H1 (cell line): Measurements from ENCODE around the gene ZDHHC8. TPM values are rescaled to one million over a fixed set of nuclear protein-coding genes. Genes with fewer than 3 reads are reported as not detected.

ENCODE experiments used
- CTCF ChIA-PET: fragments of 300-600 bp; sonication (Branson Sonifier 250); formaldehyde crosslinking; loops from one replicate; lab custom pipeline; 2021; ENCODE audit not compliant: partially characterized antibody; lab: Charles Lee
- POLR2A ChIA-PET: fragments of 300-600 bp; sonication (Branson Sonifier 250); formaldehyde crosslinking; loops from one replicate; lab custom pipeline; 2021; ENCODE audit warnings: inconsistent platforms; ENCODE audit not compliant: partially characterized antibody; lab: Charles Lee
- DNase-seq, 2 experiments: peaks; one replicate each; pipeline versions ENCODE4 v3.0.0 to v3.0.0-alpha.2; 2010 to 2022; ENCODE audit warnings: low spot score in 2 of 2, low read depth in 1 of 2, mixed read lengths in 1 of 2
- FAIRE-seq: peaks from 2 replicates; lab custom pipeline; 2011; peaks lifted over from hg19 to GRCh38; lab: Jason Lieb, UNC
- H2AFZ ChIP-seq: 2 replicates; pipeline ENCODE4 v1.8.1; 2012; ENCODE audit warnings: low read length, inconsistent platforms
- H2AK5ac ChIP-seq: 2 replicates; pipeline ENCODE4 v1.6.1; 2013; ENCODE audit warnings: low read depth, low read length
- H2BK120ac ChIP-seq: replicated peaks from 2 replicates; pipeline ENCODE3; 2013; ENCODE audit warnings: low read depth, low read length, inconsistent platforms
- H2BK12ac ChIP-seq: 2 replicates; pipeline ENCODE4 v1.6.1; 2013; ENCODE audit warnings: low read depth, low read length
- H2BK15ac ChIP-seq: 2 replicates; pipeline ENCODE4 v1.6.1; 2013; ENCODE audit warnings: low read length
- H2BK20ac ChIP-seq: 2 replicates; pipeline ENCODE4 v1.6.1; 2013; ENCODE audit warnings: low read length
- H2BK5ac ChIP-seq: 2 replicates; pipeline ENCODE4 v1.6.1; 2013; ENCODE audit warnings: low read depth, low read length
- H3K14ac ChIP-seq: 2 replicates; pipeline ENCODE4 v1.6.1; 2013; ENCODE audit warnings: inconsistent platforms; ENCODE audit not compliant: insufficient read length
- H3K18ac ChIP-seq: 2 replicates; pipeline ENCODE4 v1.6.1; 2013; ENCODE audit warnings: low read length; ENCODE audit errors: extremely low read depth
- H3K23ac ChIP-seq: 2 replicates; pipeline ENCODE4 v1.6.1; 2013; ENCODE audit warnings: inconsistent platforms; ENCODE audit not compliant: insufficient read length
- H3K23me2 ChIP-seq: 2 replicates; pipeline ENCODE4 v1.6.1; 2013; ENCODE audit warnings: low read depth, low read length
- H3K27ac ChIP-seq: 2 replicates; pipeline ENCODE4 v1.6.1; 2011; ENCODE audit warnings: low read depth, low read length, inconsistent platforms
- H3K27me3 ChIP-seq, 4 experiments: replicated peaks in 1 of 4; 1 replicate in 1 of 4; 2 replicates in 3 of 4; pipeline versions ENCODE4 v1.6.1 to v1.8.1; 2011 to 2013; ENCODE audit warnings: low read length in 3 of 4, mild to moderate bottlenecking in 3 of 4, inconsistent platforms in 2 of 4, mixed read lengths in 2 of 4, moderate library complexity in 1 of 4; ENCODE audit not compliant: control insufficient read depth in 3 of 4, insufficient read depth in 3 of 4; ENCODE audit errors: extremely low read depth in 1 of 4
- H3K36me3 ChIP-seq, 4 experiments: 2 replicates each; pipeline versions ENCODE4 v1.6.1 to v1.8.1; 2011 to 2013; ENCODE audit warnings: mild to moderate bottlenecking in 4 of 4, low read length in 3 of 4, moderate library complexity in 2 of 4, control low read depth in 1 of 4, inconsistent platforms in 1 of 4; ENCODE audit not compliant: insufficient read depth in 4 of 4, control insufficient read depth in 2 of 4
- H3K4ac ChIP-seq: replicated peaks from 2 replicates; pipeline ENCODE3; 2013; ENCODE audit warnings: low read length, low read depth, mixed read lengths, inconsistent platforms; ENCODE audit not compliant: insufficient read length
- H3K4me1 ChIP-seq, 4 experiments: replicated peaks in 1 of 4; 1 replicate in 1 of 4; 2 replicates in 3 of 4; pipeline versions ENCODE4 v1.6.1 to v1.8.1; 2011 to 2013; ENCODE audit warnings: low read length in 3 of 4, inconsistent platforms in 2 of 4, mixed read lengths in 1 of 4; ENCODE audit not compliant: insufficient read depth in 4 of 4, control insufficient read depth in 3 of 4
- H3K4me2 ChIP-seq, 2 experiments: 2 replicates each; pipeline versions ENCODE4 v1.6.1 to v1.8.1; 2011 to 2013; ENCODE audit warnings: low read depth in 2 of 2, low read length in 2 of 2, control low read depth in 1 of 2, inconsistent platforms in 1 of 2, mild to moderate bottlenecking in 1 of 2; ENCODE audit not compliant: insufficient read depth in 1 of 2
- H3K4me3 ChIP-seq, 4 experiments: fragments of 200-600, 300-600 bp in 1 of 4; sonication (generic), shearing (Covaris generic), sonication (Bioruptor Twin) in 1 of 4; 2 replicates each; pipeline versions ENCODE4 v1.5.1 to v1.8.1; 2011 to 2016; ENCODE audit warnings: low read length in 4 of 4, low read depth in 3 of 4, control low read depth in 2 of 4, inconsistent platforms in 2 of 4, mild to moderate bottlenecking in 2 of 4, mixed read lengths in 1 of 4, moderate library complexity in 1 of 4; ENCODE audit not compliant: insufficient read depth in 2 of 4; ENCODE audit errors: extremely low read depth in 1 of 4
- H3K56ac ChIP-seq: replicated peaks from 2 replicates; pipeline ENCODE3; 2013; ENCODE audit warnings: low read depth, mild to moderate bottlenecking, mixed read lengths, low read length, inconsistent platforms; ENCODE audit not compliant: insufficient read length
- H3K79me1 ChIP-seq: 2 replicates; pipeline ENCODE4 v1.6.1; 2013; ENCODE audit warnings: low read depth, low read length, control low read depth
- H3K79me2 ChIP-seq, 2 experiments: 2 replicates each; pipeline versions ENCODE4 v1.6.1 to v1.8.1; 2012 to 2013; ENCODE audit warnings: low read length in 2 of 2, mild to moderate bottlenecking in 2 of 2, inconsistent platforms in 1 of 2; ENCODE audit not compliant: insufficient read depth in 2 of 2, control insufficient read depth in 1 of 2
- H3K9ac ChIP-seq, 4 experiments: replicated peaks in 1 of 4; 1 replicate in 1 of 4; 2 replicates in 3 of 4; pipeline versions ENCODE4 v1.6.1 to v1.8.1; 2011 to 2013; ENCODE audit warnings: low read depth in 3 of 4, low read length in 3 of 4, control low read depth in 2 of 4, mild to moderate bottlenecking in 2 of 4, moderate library complexity in 2 of 4, inconsistent platforms in 1 of 4; ENCODE audit errors: extremely low read depth in 1 of 4
- H3K9me3 ChIP-seq, 2 experiments: 2 replicates each; pipeline versions ENCODE4 v1.6.1 to v1.8.1; 2012 to 2013; ENCODE audit warnings: mild to moderate bottlenecking in 2 of 2, moderate library complexity in 2 of 2, control low read depth in 1 of 2, inconsistent platforms in 1 of 2, low read depth in 1 of 2, low read length in 1 of 2, mixed read lengths in 1 of 2; ENCODE audit not compliant: insufficient read depth in 2 of 2
- H4K20me1 ChIP-seq, 2 experiments: replicated peaks in 1 of 2; 2 replicates each; pipeline versions ENCODE3 to v1.8.1; 2011 to 2013; ENCODE audit warnings: inconsistent platforms in 2 of 2, low read length in 2 of 2, mild to moderate bottlenecking in 1 of 2; ENCODE audit not compliant: insufficient read depth in 2 of 2, control insufficient read depth in 1 of 2
- H4K5ac ChIP-seq: 2 replicates; pipeline ENCODE4 v1.6.1; 2013; ENCODE audit warnings: low read length, low read depth, mixed read lengths, inconsistent platforms; ENCODE audit not compliant: insufficient read length
- H4K8ac ChIP-seq: 2 replicates; pipeline ENCODE4 v1.8.0; 2013; ENCODE audit warnings: mild to moderate bottlenecking, moderate library complexity, low read length, inconsistent platforms; ENCODE audit not compliant: insufficient read depth; ENCODE audit errors: extremely low read depth
- H4K91ac ChIP-seq: replicated peaks from 2 replicates; pipeline ENCODE3; 2013; ENCODE audit warnings: low read length, mixed read lengths, inconsistent platforms; ENCODE audit not compliant: insufficient read length
- JUND ChIP-seq: IDR thresholded peaks from 2 replicates; pipeline ENCODE4 v1.6.1; 2011; ENCODE audit warnings: mild to moderate bottlenecking, improper control_type of control experiment, low read length
- WGBS, 2 experiments: shearing (Covaris generic) in 1 of 2; methylation state at CpG; one replicate each; pipeline versions ENCODE4 v1.1.6 to v1.1.7; 2013 to 2015; ENCODE audit warnings: low lambda C conversion rate in 2 of 2, mixed read lengths in 2 of 2, inconsistent platforms in 1 of 2, low coverage in 1 of 2, missing lambda C conversion rate in 1 of 2; ENCODE audit not compliant: insufficient replicate concordance in 2 of 2, insufficient coverage in 1 of 2, insufficient read length in 1 of 2; ENCODE audit errors: extremely low coverage in 1 of 2, missing lambda C conversion rate in 1 of 2; 5-methylcytosine and 5-hydroxymethylcytosine counted together
- polyA plus RNA-seq, 7 experiments: library from polyadenylated mRNA; depleted of rRNA in 3 of 7; stranded (reverse) in 5 of 7; unstranded in 2 of 7; fragments of >200 nt in 5 of 7; fragments of 200-250 nt in 2 of 7; gene quantifications; 1 replicate in 5 of 7; 2 replicates in 1 of 7; 4 replicates in 1 of 7; pipeline versions ENCODE4 v1.2.1 to v1.2.3, GENCODE V29; 2011 to 2013; ENCODE audit warnings: missing spikeins in 2 of 7, mixed read lengths in 2 of 7
- total RNA-seq: library from RNA; stranded (reverse); fragmentation: NEBNext Ultra II Directional; extraction: Animal tissue kit (Norgen Biotek cat#: 25700); gene quantifications from 2 replicates; pipeline ENCODE4 v1.2.1, GENCODE V29; 2021
- TF ChIP-seq, protein P1 (sequence below): IDR thresholded peaks from 2 replicates; pipeline ENCODE4 v1.6.1; 2012; ENCODE audit warnings: inconsistent platforms

The ZDHHC8 gene
- total and polyA plus RNA-seq, 2 of the 8 experiments (the other 6 are each of a cell fraction or from before 2014, with no cell fraction given): 18.6 to 65.6 TPM

DNA sequence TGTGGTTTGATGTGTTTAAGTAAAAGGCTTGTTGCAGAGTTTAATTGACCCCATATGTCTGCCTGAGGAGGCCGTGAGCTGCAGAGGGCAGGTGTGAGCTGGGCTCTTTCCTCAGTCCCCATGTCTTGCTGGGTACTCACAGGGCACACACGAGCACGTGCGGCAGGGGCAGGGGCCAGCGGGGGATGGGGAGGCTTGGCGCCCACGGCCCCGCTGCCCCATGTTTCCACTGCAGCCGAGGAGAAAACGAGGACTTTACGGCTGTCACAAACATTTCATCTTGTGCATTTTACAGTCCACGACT is 43.9 kb downstream of the ZDHHC8 start:
- Histone ChIP-seq H3K79me2 (no peaks in the 10 kb centered on the region), H3K27me3 (no peaks in the 10 kb centered on the region), H3K23me2 (no peaks in the 10 kb centered on the region), H3K4ac (no peak overlapping the region), H4K5ac (no peak overlapping the region), H3K9ac (no peak overlapping the region), H2AK5ac (no peak overlapping the region), H2BK20ac (no peak overlapping the region), H3K36me3 (no peaks in the 10 kb centered on the region), H3K9me3 (no peaks in the 10 kb centered on the region), H2BK120ac (no peak overlapping the region), H2BK12ac (no peak overlapping the region), H3K27ac (no peak overlapping the region), H3K4me2 (no peak overlapping the region), H2AFZ (no peak overlapping the region), H4K20me1 (no peaks in the 10 kb centered on the region), H3K4me3 (no peak overlapping the region), H2BK5ac (no peak overlapping the region), H3K79me1 (no peaks in the 10 kb centered on the region), H2BK15ac (no peak overlapping the region), H3K4me1 (peaks cover 0 to 8% (median 0%) of the 10 kb centered on the region in 4 experiments; a peak in 2 of 7 replicates), H3K56ac (no peak overlapping the region), H3K18ac (no peak overlapping the region), H4K91ac (no peak overlapping the region), H4K8ac (no peak overlapping the region), H3K23ac (no peak overlapping the region), H3K14ac (no peak overlapping the region)
- ChIA-PET CTCF (interaction anchor here (0.6 to 4.6 kb wide), 16 partner anchors 11 to 137 kb away, joined by 3 to 22 read pairs (median 6); no protein-coding TSS in a partner anchor), POLR2A (interaction anchor here (1.5 to 1.7 kb wide), 2 partner anchors 39 to 64 kb away, joined by 3 to 4 read pairs; no protein-coding TSS in a partner anchor)
- TF ChIP-seq JUND: no peak
- TF ChIP-seq, protein P1, sequence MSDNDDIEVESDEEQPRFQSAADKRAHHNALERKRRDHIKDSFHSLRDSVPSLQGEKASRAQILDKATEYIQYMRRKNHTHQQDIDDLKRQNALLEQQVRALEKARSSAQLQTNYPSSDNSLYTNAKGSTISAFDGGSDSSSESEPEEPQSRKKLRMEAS: 0 out of 2 replicates have a peak, but pooled peaks have one; percentile 30
- DNase-seq (no peak), FAIRE-seq (no peak)
- WGBS, 2 experiments: 82% methylated on average over 6 of the region's 12 CpGs; no CpG with 5 or more reads in 1 of the 2 experiments
